Activated effector memory CD4-positive, alpha-beta T cell treated with Interleukin-2 at 50 U/mL for 16 hours (primary cell): ENCODE results near the gene CD7.

Experiments
- DNase-seq: peaks from one replicate; pipeline ENCODE4 v3.0.0-alpha.2; 2020

The CD7 gene

GRCh38 chr17:82314012-82314726 lies 3.2 kb downstream of the CD7 start:
- DNase-seq = no peak

DNA sequence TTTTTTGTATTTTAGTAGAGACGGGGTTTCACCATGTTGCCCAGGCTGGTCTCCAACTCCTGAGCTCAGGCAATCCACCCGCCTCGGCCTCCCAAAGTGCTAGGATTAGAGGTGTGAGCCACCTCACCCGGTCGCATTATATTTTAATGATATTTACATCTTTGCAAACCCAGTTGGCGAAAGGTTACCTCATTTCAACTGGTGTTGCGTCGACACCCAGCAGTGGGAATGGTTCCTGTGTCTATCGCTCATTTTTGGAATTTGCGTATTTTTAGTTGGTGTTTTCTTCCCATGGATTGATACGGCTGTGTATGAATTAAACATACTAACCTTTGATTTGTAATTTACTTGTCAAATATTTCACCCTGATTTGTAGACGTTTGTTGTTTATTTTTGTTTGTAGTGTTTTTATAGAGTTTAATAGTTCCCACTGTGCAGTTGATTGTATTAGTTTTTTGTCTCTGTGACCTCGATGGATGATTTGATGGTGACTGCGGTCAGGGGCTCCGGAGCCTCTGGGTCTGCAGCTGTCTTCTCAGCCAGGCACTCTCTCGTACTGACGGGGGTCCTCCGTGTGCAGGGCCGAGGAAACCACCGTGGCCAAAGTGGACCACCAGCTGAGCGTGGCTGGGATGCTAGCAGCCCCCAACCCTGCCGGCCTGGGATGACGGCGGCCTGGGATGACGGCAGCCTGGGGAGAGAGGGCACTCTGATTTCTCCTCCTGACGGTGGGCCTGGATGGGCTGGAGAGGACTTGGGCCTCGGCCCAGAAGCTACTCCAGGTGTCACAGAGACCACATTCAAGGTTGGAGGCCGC lies 4.0 kb downstream of the CD7 start:
- DNase-seq = no peak

- no peak for DNase-seq
Measured at GRCh38 chr17:82311971-82312370, 5.4 kb downstream of the CD7 start.

- no peak for DNase-seq
Measured at GRCh38 chr17:82310877-82311276, 6.5 kb downstream of the CD7 start.

DNA sequence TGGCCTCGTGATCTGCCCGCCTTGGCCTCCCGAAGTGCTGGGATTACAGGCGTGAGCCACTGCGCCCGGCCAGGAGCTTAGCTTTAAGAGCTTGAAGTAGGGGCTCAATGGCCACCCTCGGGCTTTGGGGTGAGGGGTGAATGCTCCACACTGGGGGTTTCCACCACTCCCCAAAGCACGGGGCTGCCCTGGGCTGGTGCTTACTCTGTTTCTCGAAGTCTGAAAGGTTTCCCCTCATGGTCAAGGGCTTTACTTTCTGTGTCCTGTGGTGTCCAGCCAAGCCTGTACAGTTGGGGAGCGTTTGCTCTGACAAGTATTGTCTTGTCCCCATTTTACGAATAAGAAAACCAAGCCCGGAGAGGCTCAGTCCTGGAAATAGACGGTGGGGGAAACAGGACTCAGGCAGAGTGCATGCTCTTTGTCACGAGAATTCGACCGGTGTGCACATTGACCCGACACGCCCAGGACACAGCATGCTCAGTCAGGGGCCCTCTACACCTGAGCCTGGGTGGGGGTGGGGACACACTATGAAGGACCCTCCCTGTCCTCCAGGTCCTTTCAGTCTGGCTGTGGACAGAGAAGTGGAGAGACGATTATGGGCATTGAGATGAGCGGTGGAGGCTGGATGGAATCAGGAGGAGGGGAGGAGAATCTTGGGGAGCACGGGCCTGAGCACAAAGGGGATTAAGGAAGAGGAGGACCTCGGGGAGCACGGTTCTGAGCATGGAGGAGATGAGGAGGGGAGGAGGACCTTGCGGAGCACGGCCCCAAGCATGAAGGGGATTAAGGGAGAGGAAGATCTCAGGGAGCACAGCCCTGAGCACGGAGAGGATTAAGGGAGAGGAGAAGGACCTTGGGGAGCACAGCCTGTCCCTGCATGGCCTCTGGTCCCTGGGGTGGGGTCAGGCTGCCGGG lies 7.5 kb downstream of the CD7 start:
- no peak for DNase-seq

DNA sequence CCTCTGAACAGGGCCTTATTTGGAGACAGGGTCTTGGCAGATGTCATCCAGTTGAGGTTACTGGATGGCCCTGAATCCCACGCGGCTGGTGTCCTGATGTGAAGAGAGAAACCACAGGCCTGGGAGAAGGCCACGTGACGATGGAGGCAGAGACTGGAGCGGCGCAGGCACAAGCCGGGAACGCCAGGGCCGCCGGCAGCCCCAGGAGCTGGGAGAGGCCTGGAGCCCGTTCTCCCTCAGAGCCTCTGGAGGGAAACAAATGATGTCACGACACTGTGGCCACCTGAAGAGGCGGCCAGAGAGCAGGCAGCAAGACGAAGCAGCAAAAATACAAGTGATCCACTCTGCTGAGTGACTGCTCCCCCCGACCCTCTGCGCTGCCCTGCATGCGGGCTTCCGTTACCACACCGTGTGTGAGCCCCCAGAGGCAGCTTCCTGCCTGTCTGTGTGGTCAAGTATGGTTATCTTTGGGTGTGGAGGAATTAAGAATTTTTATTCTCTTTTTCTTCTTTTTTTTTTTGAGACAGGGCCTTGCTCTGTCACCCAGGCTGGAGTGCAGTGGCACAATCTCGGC lies 11.6 kb downstream of the CD7 start:
- DNase-seq = no peak

DNA sequence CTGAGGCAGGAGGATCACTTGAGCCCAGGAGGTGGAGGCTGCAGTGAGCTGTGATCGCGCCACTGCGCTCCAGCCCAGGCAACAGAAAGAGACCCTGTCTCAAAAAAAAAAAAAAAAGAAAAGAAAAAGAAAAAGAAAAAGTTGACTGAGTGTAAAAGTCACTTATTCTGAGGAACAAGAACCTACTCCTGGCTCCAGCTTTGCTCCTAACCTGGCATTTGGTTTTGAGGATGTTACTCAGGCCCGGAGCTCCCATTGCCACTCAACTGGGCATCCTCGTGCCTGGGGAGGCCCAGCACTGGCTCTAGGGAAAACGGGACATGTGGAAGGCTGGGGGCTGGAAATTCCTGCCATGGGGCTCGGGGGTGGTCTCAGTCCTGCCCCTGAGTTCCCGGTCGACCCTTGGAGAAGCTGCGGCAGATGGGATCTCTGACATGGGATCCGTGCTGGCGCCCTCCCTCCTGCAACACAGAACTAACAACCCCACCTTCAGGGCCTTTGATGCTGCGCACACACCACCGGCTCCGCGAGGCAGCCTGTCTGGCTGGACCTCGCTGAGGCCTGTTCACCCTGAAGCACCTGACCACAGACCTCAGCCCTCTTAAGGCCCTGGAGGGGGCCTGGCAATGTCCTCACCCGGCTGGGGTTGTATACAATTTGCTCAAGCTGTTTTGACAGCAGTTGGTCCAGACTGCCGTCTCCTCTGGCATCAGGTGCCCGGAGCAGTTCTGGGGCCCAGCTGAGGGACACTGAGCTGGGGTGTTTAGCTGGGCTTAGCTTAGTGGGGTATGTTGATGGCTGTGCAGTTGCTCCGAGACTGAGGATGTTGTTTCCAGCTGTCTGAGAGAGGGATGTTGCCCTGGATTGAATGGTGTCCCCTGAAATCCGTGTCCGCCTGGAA lies 12.3 kb downstream of the CD7 start:
- DNase-seq = no peak

DNA sequence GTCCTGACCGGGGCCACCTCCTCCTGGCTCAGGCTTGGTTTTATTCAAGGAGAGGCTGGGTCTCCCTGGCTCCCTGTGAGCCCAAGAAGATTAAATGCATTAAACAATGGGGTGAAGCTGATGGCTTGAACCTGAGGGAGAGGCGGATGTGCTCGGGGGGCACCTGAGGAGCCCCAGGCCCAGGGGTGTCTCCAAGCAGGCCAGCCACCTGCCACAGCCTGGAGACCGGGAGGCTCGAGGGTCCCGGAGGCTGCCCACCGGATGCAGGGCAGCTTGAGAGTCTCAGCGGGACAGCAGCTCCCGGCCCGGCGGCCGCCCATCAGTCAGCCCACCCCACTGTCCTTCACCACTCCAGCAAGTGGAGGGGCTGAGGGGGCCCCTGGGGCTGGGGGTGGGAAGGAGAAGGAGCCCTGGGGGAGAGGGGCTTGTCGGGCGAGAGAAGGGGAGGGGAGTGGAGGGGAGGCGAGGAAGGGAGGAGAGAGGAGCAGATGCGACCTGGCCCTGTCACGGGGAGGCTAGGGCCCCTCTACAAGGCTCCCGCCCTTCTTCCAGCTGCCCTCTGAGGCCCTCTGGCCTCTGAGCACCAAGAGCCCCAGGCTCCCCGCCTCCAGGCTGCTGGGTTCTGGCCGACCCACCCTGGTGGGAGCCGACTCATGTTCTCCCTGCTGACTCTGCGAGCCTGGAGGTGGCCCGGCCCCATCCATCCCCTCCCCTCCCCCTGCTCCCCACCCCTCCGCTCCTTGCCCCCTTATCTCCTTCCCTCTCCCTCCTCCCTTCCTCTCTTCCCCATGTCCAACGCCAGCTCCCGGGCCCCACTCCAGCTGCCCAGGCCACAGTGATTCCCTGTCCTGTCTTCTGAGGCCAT lies 13.2 kb downstream of the CD7 start:
- no peak for DNase-seq

DNA sequence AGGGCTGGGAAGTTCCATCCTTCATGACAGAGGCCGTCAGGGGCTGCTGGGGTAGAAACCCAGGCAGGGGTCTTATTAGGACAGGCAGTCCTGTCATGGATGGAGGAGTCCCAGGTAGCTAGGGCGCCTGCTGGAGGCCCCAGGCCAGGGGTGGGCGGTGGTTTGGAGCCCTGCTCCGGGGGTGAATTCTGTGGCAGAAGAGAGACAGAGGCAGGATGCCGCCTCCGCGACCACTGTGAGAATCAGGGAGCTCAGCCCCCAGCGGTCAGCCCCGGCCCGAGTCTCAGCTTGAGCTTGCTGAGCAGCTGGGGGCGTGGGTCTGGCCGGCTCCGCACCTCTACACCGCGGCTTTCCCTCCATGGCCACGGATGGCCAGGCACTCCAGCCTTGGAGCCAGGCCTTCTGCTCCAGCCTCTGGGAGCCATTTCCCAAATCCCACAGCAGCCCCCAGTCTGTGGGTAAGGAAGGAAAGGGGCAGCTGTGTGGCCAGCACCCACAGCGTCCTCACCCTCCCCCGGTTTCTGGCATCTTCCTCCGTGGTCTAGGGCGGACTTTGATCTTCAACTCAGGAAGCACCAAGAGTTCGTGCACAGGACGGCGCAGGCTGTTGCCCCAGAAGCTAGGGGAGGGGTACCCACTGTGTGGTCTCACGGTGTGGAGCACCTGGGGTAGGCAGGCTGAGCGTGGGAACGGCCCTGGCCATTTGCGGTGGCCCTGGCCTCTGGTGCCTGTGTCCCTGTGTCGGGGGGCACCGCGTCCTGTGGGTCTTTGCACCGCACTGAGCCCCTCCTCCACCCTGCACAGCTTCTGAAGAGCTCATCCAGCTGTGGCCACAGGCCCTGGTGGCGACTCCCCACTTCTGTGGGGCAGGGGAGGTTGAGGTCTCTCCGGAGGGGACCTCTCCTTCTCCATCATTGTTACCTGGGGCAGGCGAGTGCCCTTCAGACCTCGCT lies 14.1 kb downstream of the CD7 start:
- peak; percentile 40 for DNase-seq

GRCh38 chr17:82302568-82302963 lies 14.8 kb downstream of the CD7 start:
- no peak for DNase-seq

- DNase-seq = peak; percentile 44
Measured at GRCh38 chr17:82301916-82302567, 15.4 kb downstream of the CD7 start.

DNA sequence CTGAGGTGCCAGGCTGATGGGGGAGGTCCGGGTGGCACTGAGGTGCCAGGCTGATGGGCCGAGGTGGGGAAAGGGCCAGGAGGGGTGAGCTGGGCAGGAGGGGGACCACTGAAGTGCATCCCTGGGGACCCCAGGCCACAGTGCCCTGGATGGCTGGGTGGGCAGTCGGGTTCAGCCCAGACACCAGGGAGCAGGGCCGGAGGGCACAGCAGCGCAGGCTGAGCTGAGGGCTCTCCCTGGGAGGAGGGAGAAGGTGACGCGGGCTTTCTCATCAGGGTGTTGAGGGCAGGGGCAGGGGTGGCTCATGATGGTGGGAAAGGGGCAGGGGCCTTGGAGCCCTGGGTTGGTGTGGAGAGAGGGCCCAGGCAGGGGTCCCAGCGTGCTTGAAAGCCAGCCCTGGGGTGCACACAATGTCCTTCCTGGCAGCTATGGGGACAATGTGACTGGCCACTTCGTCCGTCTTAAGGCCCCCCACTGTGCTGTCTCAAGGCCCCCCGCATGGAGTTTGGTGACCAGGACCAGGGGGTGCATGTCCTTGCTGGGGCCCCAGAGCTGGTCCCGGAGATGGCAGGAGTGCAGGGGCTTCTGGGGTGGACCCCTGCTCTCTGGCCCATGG lies 16.0 kb downstream of the CD7 start:
- no peak for DNase-seq

DNA sequence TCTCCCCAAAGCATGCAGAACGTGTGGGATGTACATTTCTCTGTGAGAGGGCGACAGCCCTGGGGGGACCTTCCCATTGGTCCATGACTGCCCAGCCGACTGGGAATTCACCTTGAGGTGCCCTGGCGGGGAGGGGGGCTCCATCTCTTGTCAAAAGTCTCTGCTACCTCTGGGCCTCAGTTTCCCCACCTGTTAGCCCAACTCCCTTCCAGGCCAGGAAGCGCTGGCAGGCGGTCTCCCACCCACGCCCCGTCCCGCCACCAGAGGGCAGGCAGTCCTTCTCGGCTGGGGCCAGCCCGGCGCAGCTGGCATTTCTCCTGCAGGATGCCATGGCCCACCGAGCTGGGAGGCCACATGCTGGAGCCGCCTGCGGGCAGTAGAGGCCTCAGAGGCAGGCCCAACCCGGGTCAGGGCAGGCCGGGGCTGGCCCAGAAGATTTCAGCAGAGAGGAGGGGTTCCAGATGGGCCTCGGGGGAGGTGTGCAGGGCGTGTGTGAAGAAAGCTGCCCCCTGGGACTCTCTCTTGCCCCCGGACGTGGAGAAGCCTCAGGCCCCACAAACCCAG lies 16.6 kb downstream of the CD7 start:
- peak; percentile 55 for DNase-seq

- DNase-seq = no peak
Measured at GRCh38 chr17:82300228-82300627, 17.2 kb downstream of the CD7 start.

DNA sequence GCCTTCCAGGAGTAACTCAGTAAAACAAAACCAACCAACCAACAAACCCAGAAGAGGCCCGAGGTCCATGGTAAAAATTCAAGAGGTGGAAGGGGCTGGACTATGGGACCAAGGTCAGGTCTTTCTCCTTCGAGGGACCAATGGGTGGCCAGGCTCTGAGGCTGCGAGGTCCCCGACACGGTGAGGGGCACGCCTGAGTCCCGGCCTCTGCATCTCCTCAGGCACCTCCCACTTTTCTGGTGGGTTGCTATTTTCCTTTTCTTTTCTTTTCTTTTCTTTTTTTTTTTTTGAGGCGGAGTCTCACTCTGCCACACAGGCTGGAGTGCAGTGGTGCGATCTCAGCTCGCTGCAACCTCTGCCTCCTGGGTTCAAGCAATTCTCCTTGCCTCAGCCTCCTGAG lies 18.0 kb downstream of the CD7 start:
- DNase-seq = no peak

- no peak for DNase-seq
Measured at GRCh38 chr17:82298538-82299421, 18.6 kb downstream of the CD7 start.
